ENCODE data around the gene PARVA.

Gene PARVA

DNA sequence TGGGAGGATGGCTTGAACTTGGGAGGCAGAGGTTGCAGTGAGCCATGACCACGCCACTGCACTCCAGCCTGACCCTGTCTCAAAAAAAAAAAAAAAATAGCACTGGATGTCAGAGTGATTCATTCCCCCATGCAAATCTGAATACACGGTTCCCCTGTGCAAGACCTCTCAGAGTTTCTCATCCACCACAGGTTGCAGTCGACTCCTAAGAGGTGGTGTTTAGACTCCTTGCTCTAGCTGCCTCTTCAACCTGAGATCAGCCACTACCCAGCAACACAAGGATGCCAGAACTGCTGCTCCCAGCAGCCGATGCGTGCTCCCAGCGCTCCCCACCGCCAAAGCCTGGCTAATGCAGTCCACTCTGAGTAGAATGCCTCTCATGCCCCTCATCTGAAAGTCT lies 97.5 kb downstream of the PARVA start:
- in situ Hi-C loops (cut with MboI; ENCODE audit: low sequenced_read_pairs) = no loop called here
- H3K36me3 ChIP-seq (replicated peaks) = no peaks in the 10 kb centered on the region
- no peak for DNase-seq (ENCODE audit: low spot score in 2 of 2)
- H3K4me3 ChIP-seq = no peak overlapping the region
- H3K4me1 ChIP-seq = peaks cover 17% of the 10 kb centered on the region
- H3K9me3 ChIP-seq = no peaks in the 10 kb centered on the region
- no peaks in the 10 kb centered on the region for H3K27me3 ChIP-seq (ENCODE audit: low read depth)

DNA sequence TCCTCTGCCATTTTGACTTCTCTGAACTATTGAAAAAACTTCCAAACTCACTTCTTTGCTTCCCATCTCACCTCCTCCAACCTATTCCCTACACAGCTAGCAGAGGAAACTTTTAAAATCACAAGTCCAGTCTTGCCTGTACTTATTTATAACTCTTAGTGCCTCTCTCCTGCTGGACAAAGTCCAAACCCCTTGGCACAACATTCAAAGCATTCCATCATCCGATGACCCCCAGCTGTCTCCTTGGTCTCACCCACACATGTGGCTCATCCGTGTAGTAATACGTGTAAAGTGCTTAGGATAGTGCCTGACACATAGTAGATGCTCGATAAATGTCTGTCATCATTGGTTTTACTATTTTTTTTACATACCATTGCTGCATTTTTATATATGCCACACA lies 101.4 kb downstream of the PARVA start:
- H3K27me3 ChIP-seq (ENCODE audit: low read depth) = no peaks in the 10 kb centered on the region
- H3K9me3 ChIP-seq = no peaks in the 10 kb centered on the region
- no peak for DNase-seq (ENCODE audit: low spot score in 2 of 2)
- no peaks in the 10 kb centered on the region for H3K4me1 ChIP-seq
- in situ Hi-C loops (cut with MboI; ENCODE audit: low sequenced_read_pairs) = no loop called here
- no peaks in the 10 kb centered on the region for H3K36me3 ChIP-seq (replicated peaks)
- H3K4me3 ChIP-seq = no peak overlapping the region

DNA sequence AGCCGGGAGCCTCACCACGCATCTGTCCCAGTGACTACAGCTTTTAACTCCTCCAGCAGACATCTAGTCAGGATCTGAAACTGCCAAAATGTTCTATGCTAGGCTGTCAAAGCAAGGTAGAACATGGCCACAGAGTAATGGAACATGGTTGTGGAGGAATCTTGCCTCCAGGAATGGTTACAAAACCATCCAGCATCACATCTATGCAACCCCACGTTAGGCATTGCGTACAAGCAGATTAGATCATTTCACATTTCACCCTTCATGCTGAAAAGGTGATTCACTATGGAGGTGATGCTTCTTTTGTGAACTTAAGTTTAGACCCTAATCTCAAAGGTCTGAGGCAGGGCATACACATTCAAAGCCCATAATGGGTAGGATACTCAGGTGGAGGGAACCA lies 103.0 kb downstream of the PARVA start:
- DNase-seq (ENCODE audit: low spot score in 2 of 2) = no peak
- H3K9me3 ChIP-seq = no peaks in the 10 kb centered on the region
- H3K4me1 ChIP-seq = no peaks in the 10 kb centered on the region
- in situ Hi-C loops (cut with MboI; ENCODE audit: low sequenced_read_pairs) = no loop called here
- no peaks in the 10 kb centered on the region for H3K27me3 ChIP-seq (ENCODE audit: low read depth)
- no peak overlapping the region for H3K4me3 ChIP-seq
- H3K36me3 ChIP-seq (replicated peaks) = no peaks in the 10 kb centered on the region

DNA sequence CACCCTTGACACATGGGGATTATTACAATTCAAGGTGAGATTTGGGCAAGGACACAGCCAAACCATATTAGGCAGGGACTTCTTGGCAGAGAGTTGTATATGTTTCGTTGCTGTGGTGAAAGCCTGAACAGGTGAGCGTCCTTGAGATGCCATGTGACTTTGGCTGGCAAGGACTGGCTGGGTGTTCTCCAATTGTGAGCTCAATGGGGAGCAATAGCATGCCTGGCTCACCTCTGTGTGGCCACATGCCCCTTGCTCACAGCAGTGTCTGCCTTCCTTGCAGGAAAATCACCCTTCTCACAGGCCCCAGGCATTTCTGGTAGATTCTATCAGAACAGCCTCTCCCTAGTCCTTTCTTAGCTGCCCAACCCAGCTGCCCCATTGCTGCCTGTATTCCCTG lies 105.5 kb downstream of the PARVA start:
- no peak overlapping the region for H3K4me3 ChIP-seq
- no peaks in the 10 kb centered on the region for H3K4me1 ChIP-seq
- in situ Hi-C loops (cut with MboI; ENCODE audit: low sequenced_read_pairs) = no loop called here
- no peaks in the 10 kb centered on the region for H3K9me3 ChIP-seq
- no peak for DNase-seq (ENCODE audit: low spot score in 2 of 2)
- no peaks in the 10 kb centered on the region for H3K27me3 ChIP-seq (ENCODE audit: low read depth)
- no peaks in the 10 kb centered on the region; the same call in 1 of the 2 replicates for H3K36me3 ChIP-seq (replicated peaks)

DNA sequence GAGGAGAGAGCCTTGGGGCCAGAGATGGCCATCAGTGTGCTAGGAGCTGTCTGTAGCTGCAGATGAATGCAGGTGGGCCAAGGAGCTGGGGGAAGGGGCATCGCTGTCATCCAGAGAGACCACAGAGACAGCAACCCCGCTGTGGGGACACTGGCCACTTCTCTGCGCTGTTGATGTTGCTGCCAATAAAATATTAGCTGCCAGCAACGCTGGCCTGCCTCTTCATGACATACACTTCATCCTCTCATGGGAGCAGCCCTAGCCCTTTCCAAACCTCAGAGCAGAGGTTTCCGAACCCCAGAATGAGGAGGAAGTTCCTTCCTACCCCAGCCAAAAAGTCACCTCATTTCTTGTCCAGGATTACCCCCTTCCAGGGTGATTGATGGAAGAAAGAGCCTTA lies 106.2 kb downstream of the PARVA start:
- H3K36me3 ChIP-seq (replicated peaks) = no peaks in the 10 kb centered on the region; the same call in 1 of the 2 replicates
- no peaks in the 10 kb centered on the region for H3K4me1 ChIP-seq
- 0 out of 2 replicates have a peak, but pooled peaks cover 4% of the 10 kb centered on the region for H3K9me3 ChIP-seq
- in situ Hi-C loops (cut with MboI; ENCODE audit: low sequenced_read_pairs) = no loop called here
- no peak for DNase-seq (ENCODE audit: low spot score in 2 of 2)
- H3K27me3 ChIP-seq (ENCODE audit: low read depth) = no peaks in the 10 kb centered on the region
- H3K4me3 ChIP-seq = no peak overlapping the region

DNA sequence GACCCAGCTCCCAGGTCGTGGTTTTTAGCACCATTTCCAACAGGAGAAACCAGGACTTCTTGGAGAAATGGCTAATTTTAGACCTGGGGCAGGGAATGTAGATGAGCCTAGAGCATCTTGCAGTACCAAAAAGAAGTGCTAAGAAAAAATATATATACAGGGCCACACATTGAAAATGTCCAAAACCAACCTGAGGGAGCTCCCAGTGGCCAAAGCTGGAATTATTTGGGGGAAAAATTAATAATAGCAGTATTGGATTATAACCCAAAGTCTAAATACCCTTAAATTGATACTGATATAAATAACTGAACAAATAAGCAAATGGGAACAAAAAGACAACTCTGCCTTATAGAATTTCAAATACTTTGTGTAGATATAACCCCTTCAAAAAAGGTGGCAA lies 108.0 kb downstream of the PARVA start:
- in situ Hi-C loops (cut with MboI; ENCODE audit: low sequenced_read_pairs) = no loop called here
- no peaks in the 10 kb centered on the region for H3K4me1 ChIP-seq
- DNase-seq (ENCODE audit: low spot score in 2 of 2) = no peak
- H3K4me3 ChIP-seq = no peak overlapping the region
- H3K36me3 ChIP-seq (replicated peaks) = no peaks in the 10 kb centered on the region; the same call in 1 of the 2 replicates
- H3K9me3 ChIP-seq = peaks cover 10% of the 10 kb centered on the region; the same call in 1 of the 2 replicates
- no peaks in the 10 kb centered on the region for H3K27me3 ChIP-seq (ENCODE audit: low read depth)

DNA sequence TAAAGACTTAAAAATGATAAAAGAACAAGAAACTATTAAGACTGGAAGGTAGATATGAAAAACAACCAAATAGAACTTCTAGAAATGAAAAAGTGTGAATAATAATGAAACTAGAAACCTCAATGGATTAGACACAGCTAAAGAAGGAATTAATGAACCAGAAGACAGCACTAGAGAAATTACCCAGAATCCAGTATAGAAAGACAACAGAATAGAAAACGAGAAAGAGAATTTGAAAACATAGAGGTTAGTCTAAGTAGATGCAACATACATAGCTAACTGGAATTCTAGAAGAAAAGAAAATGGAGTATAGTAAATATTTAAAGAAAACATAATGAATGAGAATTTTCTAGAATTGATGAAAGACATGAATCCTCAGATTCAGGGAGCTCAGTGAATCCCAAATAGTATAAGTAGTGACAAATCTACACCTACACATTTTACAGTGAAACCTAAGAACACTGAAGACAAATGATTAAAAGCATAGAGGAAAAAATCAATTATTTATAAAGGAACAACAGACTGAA lies 111.9 kb downstream of the PARVA start:
- in situ Hi-C loops (cut with MboI; ENCODE audit: low sequenced_read_pairs) = no loop called here
- H3K27me3 ChIP-seq (ENCODE audit: low read depth) = no peaks in the 10 kb centered on the region
- H3K4me3 ChIP-seq = no peak overlapping the region
- H3K4me1 ChIP-seq = peaks cover 13% of the 10 kb centered on the region
- no peaks in the 10 kb centered on the region; the same call in 1 of the 2 replicates for H3K36me3 ChIP-seq (replicated peaks)
- no peak for DNase-seq (ENCODE audit: low spot score in 2 of 2)
- peaks cover 12% of the 10 kb centered on the region; the same call in 1 of the 2 replicates for H3K9me3 ChIP-seq

DNA sequence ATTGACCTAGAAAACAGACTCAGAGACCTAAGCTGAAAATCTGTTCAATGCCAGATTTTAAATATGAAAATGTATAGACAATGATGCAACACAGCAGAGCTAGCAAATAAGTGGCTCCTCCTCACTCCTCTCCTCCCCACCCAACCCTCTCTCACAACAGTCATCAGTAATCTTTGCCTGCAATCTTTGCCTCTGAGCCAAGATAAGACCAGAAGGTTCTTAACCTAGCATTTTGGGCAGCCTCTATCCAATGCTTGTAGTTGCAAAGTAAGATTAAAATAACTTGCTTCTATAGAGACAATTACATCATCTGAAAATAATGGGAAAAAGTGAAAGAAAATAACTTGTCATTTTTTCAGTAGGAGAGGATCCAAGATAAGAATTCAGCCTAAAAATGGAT lies 117.3 kb downstream of the PARVA start:
- Histone ChIP-seq H3K36me3 (replicated peaks) (no peaks in the 10 kb centered on the region), H3K4me1 (peaks cover 20% of the 10 kb centered on the region), H3K27me3 (ENCODE audit: low read depth) (no peaks in the 10 kb centered on the region), H3K9me3 (peaks cover 3% of the 10 kb centered on the region; the same call in 1 of the 2 replicates), H3K4me3 (no peak overlapping the region)
- in situ Hi-C loops (cut with MboI; ENCODE audit: low sequenced_read_pairs) = no loop called here
- peak in 1 of 2 experiments; percentile 5 for DNase-seq (ENCODE audit: low spot score in 2 of 2)

DNA sequence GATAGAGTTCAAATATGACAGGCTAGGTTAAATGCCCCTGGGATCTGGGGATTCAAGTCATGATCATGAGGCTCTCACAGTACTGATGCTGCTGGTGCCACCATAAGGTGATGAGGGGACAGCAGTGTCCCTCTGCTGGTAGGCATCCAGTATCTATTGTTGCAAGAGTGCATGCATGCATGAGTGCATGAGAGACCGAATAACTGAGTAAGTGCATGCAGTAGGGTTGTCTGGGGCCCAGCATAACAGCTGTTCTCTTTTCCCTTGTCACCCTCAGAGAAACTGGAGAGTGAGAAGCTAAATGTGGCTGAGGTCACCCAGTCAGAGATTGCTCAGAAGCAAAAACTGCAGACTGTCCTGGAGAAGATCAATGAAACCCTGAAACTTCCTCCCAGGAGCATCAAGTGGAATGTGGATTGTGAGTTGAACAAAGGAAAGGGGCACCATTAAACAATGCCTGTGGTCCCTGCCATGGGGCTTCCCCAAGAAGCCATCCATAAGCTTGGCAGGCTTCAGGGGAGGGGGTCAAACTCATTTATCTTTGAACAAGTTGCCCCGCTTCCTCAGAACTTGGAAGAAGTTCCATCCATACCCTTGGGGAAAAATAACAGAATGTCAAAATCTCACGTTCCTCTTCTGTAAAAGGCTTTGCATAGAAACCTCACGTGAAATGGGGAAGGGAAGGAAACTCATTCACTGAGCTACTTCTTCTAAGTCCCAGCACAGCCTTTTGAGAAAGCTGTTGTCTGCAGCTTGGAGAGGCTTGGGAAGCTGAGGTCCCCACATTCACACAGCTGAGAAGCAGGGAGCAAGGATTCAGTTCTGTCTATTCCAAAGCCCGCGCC lies 119.0 kb downstream of the PARVA start:
- Histone ChIP-seq H3K9me3 (0 out of 2 replicates have a peak, but pooled peaks cover 2% of the 10 kb centered on the region), H3K36me3 (replicated peaks) (no peaks in the 10 kb centered on the region), H3K4me1 (peaks cover 20% of the 10 kb centered on the region), H3K27me3 (ENCODE audit: low read depth) (no peaks in the 10 kb centered on the region), H3K4me3 (no peak overlapping the region)
- in situ Hi-C loops (cut with MboI; ENCODE audit: low sequenced_read_pairs) = no loop called here
- no peak for DNase-seq (ENCODE audit: low spot score in 2 of 2)

DNA sequence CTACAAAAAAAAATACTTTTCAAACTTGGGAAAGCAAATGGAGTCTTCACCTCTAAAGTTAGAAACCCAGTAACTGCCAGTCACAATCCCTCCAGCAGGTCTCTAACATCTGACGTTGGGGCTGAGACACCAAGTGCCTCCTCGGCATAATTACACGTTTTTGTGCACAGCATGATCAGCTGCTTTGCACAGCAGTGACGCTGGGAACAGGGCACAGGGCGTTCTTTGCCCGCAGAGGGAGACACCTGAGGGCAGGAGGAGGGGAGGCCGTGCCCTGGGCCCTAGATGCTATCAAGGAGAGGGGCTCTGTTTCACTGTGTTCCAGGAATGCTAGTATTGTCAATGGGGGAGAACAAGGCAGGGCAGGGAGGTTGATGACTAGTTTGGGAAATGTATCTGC lies 120.1 kb downstream of the PARVA start:
- Histone ChIP-seq H3K4me3 (no peak overlapping the region), H3K36me3 (replicated peaks) (no peaks in the 10 kb centered on the region), H3K9me3 (no peaks in the 10 kb centered on the region), H3K27me3 (ENCODE audit: low read depth) (no peaks in the 10 kb centered on the region), H3K4me1 (peaks cover 20% of the 10 kb centered on the region)
- DNase-seq (ENCODE audit: low spot score in 2 of 2) = no peak
- in situ Hi-C loops (cut with MboI; ENCODE audit: low sequenced_read_pairs) = no loop called here

DNA sequence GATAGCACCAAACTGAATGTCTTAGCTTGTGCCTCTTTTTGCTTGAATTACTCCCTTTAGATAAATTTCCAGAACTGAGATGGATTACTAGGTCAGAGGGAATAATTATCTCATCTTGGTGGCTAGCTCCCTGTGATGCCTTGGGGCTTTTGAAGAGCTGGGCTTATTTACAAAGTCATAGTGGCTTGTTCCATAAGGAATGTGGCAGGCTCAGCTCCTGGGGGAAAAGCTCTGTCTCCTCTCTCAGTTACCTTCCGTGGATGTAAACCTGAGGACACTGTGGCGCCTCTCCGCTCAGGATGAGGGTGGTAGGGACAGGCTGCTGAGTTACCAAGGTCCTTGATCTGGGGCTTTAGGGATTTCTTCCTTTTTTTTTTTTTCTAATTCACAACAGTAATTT lies 121.7 kb downstream of the PARVA start:
- DNase-seq (ENCODE audit: low spot score in 2 of 2) = no peak
- H3K36me3 ChIP-seq (replicated peaks) = no peaks in the 10 kb centered on the region
- in situ Hi-C loops (cut with MboI; ENCODE audit: low sequenced_read_pairs) = no loop called here
- H3K27me3 ChIP-seq (ENCODE audit: low read depth) = no peaks in the 10 kb centered on the region
- no peak overlapping the region for H3K4me3 ChIP-seq
- peaks cover 9% of the 10 kb centered on the region for H3K4me1 ChIP-seq
- H3K9me3 ChIP-seq = no peaks in the 10 kb centered on the region

DNA sequence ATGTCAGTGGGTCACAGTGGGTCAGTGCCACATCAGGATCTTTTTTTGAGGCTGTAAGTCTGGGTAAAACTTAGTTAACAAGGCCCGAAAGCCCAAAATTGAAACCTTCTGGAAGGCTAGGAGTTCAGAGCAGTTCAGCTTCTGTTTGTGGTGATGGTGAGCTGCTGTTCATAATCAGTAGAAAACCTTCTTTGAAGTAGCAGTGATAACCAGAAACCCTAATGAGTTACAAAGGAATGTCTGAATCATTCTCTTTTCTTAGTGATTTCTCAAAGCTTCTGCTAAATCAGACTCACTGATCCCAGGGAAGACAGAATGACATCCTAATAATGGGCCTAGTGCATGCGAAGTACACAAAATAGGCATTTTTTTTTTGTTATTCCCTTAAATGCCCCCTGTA lies 124.7 kb downstream of the PARVA start:
- Histone ChIP-seq H3K27me3 (ENCODE audit: low read depth) (no peaks in the 10 kb centered on the region), H3K4me3 (no peak overlapping the region), H3K36me3 (replicated peaks) (no peaks in the 10 kb centered on the region), H3K9me3 (no peaks in the 10 kb centered on the region), H3K4me1 (no peaks in the 10 kb centered on the region)
- in situ Hi-C loops (cut with MboI; ENCODE audit: low sequenced_read_pairs) = no loop called here
- no peak for DNase-seq (ENCODE audit: low spot score in 2 of 2)

DNA sequence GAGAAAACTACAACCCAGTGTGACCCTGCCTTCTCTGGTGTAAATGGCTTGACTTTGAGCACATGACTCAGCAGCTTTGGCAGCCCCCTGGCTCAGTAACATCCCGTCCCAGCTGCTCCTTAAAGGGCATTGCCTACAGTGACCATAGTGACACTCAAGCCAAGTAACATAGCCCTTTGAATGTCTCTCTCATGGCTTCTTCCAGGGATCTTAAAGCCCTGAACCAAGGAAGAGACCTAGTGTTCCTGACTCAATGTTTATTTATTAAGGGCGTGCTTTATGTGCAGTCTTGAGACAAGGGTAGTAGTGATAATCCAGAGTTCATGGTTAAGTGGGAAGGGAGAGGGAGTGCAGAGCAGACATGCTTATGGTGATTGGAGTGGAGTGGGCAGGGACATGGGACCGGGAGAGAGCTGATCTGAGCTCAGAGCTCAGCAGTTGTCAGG lies 125.7 kb downstream of the PARVA start:
- no peak for DNase-seq (ENCODE audit: low spot score in 2 of 2)
- in situ Hi-C loops (cut with MboI; ENCODE audit: low sequenced_read_pairs) = no loop called here
- Histone ChIP-seq H3K4me1 (no peaks in the 10 kb centered on the region), H3K27me3 (ENCODE audit: low read depth) (no peaks in the 10 kb centered on the region), H3K9me3 (no peaks in the 10 kb centered on the region), H3K4me3 (no peak overlapping the region), H3K36me3 (replicated peaks) (no peaks in the 10 kb centered on the region)

DNA sequence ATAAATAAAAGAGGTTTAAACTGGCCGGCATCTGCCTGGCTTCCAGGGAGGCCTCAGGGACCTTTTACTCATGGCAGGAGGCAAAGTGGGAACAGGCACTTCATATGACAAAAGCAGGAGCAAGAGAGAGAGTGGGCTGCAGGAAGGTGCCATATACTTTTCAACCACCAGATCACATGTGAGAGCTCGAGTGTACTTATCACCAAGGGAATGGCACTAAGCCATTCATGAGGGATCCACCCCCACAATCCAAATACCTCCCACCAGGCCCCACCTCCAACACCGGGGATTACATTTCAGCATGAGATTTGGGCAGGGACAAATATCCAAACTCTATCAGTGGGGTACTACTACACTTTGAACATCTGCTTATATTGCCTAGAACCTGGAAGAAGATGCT lies 126.5 kb downstream of the PARVA start:
- no peaks in the 10 kb centered on the region for H3K36me3 ChIP-seq (replicated peaks)
- H3K4me1 ChIP-seq = no peaks in the 10 kb centered on the region
- no peaks in the 10 kb centered on the region for H3K9me3 ChIP-seq
- in situ Hi-C loops (cut with MboI; ENCODE audit: low sequenced_read_pairs) = no loop called here
- no peak overlapping the region for H3K4me3 ChIP-seq
- no peak for DNase-seq (ENCODE audit: low spot score in 2 of 2)
- no peaks in the 10 kb centered on the region for H3K27me3 ChIP-seq (ENCODE audit: low read depth)
